Measurements from ENCODE around the gene HLA-DOB. TPM values are rescaled to one million over a fixed set of nuclear protein-coding genes. Genes with fewer than 3 reads are reported as not detected.

The HLA-DOB gene
- polyA plus RNA-seq (ENCODE audit: insufficient read length): not detected

DNA sequence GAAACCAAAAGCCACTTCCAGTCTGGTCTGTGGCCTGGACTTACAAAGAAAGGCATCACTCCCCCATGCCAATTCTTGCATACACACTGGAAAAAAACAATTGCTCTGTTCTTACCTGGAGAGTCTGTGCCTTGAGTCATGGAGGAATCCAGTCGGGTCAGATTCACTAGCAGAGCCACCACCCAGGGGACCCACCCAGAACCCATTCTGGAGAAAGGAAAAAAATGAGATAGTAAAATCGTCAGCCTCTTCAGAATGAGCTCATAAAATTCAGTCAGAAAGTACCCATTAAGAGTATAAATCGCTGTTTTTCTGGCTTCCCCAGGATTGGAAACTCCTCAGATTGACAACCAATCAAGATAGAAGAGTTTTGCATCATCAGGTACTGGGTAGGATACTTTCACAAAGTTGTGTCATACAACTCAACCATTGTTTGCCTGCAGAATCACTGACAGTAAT is at the start of gene HLA-DOB:
TSS of gene HLA-DOB (minus strand) at position 257 of the 459 bp plus-strand sequence. CDS start at position 206, 51 bp downstream.
- no peak for DNase-seq

DNA sequence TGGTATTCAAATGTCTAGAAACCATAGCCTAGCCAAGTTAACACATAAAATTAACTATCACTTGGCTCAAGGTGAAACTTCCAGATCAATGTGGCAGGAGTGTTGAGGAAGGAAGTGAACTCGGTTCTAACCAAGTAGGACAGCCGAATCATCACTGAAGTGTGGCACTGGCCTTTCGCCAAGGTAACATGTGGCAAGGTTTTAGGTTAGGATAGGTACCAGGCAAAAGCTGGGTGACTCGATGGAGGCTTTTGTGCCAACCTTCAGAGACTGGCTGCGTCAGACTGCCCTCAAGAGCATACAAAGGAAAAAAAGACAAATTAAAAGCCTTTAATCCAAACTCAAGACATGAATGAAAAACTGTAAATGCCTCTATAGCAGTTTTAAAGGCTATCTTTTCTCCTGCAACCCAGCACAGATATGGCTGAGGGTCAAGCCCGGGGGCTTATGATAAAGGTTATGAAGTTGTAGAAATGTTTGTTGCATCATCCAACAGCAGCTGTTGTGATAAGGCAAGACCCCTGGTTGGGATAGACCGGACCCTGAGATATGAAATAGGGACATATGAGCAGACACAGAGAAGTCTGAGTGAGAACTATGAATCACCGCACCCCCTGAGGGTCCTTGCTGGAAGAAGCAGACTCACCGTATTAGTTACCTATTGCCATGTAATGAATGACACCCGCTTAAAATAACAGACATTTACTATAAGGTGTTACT is 49.1 kb upstream of the HLA-DOB start:
- no peak for DNase-seq

GRCh38 chr6:32862725-32863124 is 45.9 kb upstream of the HLA-DOB start:
- no peak for DNase-seq

GRCh38 chr6:32860674-32861073 is 43.9 kb upstream of the HLA-DOB start:
- no peak for DNase-seq

DNA sequence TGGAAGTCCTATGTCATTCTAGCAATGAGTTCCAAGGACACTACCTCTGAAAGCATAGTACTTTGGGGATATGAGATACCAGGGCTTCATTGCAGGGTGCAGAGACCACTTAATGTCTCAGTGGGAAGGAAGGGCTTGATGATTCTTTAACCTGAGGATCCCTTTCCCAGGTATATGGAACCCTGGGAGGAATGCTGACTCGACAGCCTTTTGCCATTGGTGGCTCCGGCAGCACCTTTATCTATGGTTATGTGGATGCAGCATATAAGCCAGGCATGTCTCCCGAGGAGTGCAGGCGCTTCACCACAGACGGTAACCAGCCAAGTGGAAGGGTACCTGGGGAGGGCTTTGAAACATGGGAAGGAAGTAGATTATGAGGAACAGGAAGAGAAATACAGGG is 41.4 kb upstream of the HLA-DOB start:
- no peak for DNase-seq

DNA sequence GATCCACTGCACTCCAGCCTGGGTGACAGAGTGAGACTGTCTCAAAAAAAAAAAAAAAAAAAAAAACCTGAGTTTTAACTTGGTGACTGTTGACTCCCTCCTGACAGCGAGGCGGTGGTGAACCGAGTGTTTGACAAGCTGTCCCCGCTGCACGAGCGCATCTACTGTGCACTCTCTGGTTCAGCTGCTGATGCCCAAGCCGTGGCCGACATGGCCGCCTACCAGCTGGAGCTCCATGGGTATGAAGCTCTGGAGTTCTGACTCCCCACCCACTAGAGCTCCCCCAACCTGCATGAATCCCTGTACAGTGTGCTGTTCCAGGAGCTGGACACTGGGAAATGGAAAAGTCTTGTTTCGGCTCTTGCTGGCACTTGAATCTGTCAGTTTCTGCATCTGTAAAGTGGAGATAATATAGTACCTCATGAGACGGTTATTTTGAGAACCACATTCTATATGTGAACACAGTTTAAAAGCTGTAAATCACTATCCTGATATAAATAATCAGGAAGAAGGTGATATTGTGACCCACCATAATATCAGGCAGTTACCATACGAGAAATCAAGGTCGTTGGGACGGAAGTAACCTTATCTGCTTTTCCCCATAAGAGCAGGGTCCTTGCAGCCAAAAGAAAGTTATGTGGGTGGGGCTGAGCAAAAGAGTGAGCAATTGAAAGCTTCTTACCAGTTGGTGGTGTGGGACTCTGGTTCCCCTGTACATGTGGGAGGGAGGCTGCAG is 40.5 kb upstream of the HLA-DOB start:
- no peak for DNase-seq

DNA sequence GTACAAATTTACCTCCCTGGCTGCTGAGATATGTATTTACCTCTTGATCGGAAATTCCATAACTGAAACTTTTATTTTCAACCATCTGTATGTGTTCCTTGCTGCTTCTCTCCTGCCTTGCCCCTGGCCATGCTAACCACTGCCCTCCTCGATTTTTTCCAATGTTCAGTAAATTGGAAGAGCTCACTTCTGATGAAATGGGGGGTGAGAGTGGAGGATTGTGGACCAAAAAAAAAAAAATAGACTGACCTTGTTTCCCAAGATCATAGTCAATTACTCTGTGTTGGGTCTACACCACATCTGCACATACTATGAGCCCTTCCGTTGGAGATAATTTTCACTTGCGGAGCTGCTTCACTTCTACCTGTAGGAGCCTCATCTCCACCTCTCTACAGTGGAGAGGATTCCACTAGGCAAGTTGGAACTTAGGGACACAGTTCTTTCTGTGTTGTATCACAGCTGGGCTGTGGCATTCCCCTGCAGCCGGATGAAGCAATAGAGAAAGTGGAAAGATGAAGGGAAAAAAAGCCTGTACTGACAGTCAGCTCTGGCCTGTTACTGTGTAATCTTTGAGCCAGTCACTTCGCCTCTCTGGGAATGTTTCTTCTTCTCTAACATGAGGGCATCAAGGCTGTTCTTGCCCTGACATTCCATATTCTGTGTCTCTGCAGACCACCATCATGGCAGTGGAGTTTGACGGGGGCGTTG is 38.8 kb upstream of the HLA-DOB start:
- DNase-seq: no peak

DNA sequence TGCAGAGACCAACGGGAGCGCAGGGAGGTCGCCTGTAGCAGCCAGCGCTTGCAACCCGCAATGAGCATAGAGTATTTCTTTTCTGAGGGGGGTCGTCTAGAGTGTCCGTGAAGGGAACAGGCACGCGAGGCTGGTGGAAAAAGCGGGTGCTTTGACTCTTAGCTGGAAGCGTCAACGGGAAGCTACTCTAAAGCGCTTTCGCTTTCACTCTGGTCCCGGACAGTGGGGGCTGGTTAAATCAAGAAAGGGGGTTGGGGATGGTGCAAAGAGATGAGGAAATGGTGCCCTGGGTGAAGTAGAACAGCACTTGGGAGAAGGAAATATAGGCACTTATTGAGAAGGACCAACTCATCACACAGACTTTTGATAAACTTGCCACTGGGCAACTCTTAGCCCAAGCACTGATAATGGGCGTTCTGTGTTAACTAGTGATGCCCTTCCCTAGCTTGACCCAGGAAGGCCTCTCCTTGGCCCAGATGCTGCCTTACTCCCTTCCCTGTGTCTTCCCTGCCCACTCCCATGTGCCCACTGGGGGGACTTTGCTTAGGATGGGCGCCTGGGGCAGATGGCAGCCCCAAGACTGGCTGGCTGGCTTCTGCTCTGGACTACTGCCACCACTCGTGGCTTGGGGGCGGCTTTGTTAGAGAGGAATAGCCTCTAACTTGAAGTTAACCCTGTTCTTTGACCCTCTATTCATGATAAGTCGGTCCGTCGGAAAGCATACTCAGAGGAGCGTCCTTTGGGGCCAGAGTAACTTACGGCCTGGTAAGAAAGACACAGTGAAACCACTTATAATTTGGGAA is 37.8 kb upstream of the HLA-DOB start:
- DNase-seq: peak; percentile 54

- DNase-seq: peak; percentile 94
Observed at GRCh38 chr6:32853541-32854375, 37.0 kb upstream of the HLA-DOB start, which contains the start of the genes PSMB9 and TAP1. PSMB9 (plus strand) TSS chr6:32854192; CDS start chr6:32854230, 38 bp downstream. TAP1 (minus strand) TSS chr6:32853704; CDS start chr6:32853636, 68 bp downstream.

DNA sequence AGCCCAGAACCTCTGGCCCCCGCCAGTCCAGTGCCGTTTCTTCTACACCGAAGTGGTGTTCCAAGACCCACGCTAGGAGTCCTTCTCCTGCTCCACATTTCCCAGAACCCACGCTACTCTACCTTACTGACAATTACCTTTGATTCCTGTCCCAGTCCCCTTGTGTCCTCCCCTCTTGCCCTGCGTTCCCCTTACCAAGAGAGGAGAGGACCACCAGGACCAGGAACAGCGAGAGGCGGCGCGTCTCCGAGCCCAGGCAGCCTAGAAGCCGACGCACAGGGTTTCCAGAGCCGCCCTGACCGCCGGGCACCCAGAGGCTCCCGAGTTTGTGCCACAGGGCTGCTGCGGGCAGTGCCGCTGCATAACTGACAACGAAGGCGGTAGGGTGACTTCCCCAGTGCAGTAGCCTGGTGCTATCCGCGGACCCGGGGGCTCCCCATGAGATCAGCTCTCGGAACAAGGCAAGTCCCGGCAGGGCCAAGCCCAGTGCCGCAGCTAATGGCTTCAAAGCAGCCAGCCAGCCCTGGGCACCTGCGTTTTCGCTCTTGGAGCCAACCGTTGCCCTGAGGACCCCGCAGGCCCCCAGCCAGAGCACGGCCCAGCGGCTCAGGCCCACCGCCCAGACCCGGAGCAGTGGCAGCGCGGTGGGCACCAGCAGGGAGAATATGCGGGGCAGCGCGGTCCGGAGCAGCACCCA is 36.2 kb upstream of the HLA-DOB start:
- DNase-seq: peak; percentile 32

GRCh38 chr6:32852018-32852843 is 35.4 kb upstream of the HLA-DOB start:
- DNase-seq: no peak

DNA sequence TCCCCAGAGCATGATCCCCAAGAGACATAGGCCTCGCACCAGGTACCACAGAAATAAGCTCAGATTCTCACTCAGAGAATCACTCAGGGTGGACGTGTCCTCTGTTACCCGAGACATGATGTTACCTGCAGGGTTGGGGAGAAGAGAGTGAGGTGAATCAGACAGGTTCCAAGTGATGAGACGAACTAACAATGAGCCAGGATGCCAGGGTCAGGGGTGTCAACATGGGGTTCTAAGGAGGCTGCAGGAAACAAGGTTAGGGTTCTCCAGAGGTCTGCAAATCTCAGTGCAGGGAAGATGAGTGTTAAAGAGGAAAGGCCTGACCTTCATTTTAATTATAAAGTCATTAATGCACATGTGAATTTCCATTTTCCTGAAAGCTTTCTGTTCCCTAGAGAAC is 34.2 kb upstream of the HLA-DOB start:
- DNase-seq: no peak

DNA sequence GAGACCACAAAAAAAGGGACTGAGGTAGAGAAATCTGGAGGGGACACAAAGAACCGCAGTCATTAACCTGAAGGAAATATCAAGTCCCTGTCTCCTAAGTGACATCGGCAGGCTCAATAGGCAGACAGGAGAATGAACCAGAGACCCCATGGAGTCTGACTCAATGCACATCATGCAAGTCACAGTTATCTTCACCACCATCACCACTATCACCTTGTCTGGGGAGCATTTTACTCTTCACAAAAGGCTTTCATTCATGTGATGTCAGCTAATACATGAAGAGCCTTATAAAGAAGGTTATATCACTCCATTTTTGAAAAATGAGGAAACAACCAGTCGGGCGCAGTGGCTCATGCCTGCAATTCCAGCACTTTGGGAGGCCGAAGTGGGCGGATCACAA is 32.3 kb upstream of the HLA-DOB start:
- no peak for DNase-seq

DNA sequence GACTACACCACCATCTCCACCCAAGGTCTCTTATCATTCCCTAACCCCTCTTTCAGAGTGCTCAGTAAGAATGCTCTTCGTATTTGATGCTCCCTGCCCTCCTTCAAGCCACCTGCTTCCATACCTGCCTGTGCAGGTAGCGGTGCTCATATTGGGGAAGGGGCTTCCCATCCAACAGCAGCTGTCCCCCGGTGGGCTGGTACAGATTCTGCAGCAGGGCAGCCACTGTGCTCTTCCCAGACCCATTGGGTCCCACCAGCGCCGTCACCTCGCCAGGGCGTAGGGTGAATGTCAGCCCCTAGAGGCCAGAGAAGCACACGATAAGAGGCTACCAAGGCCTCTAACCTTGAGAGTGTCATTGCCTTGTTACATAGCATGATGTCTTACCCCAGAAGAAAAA is 31.0 kb upstream of the HLA-DOB start:
- no peak for DNase-seq

GRCh38 chr6:32847004-32847403 is 30.2 kb upstream of the HLA-DOB start:
- no peak for DNase-seq

GRCh38 chr6:32845384-32845884 is 28.6 kb upstream of the HLA-DOB start:
- DNase-seq: no peak

DNA sequence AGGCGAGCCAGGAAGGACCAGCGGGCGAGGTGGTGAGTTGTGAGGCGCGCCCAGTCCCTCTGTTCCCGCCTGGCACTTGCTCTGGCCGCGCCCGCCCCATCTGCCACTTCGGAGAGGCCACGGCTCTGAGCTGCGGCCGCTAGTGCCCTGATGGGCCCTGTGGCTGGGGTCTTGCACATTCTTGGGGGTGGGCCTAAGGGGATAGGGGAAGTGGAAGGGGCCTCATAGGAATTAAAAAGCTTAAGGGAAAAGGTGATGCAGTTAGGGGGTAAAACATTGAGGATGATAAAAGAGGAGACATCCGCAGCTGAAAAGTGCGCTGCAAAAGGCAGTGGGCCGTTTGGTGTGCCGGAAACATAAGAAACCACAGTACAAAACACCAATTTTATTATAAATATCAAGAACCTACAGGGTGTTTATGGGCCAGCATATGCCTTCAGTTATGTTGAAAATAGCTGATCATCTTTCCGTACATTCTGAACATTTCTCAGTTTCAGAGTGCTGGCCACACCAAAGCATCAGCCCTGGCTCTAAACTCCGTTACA is 28.1 kb upstream of the HLA-DOB start:
- no peak for DNase-seq

- DNase-seq: peak; percentile 94
Observed at GRCh38 chr6:32843979-32844838, 27.4 kb upstream of the HLA-DOB start, which contains the start of gene PSMB8. PSMB8 (minus strand) TSS chr6:32844047; CDS start chr6:32843996, 51 bp downstream.

All from hindlimb muscle (tissue), 1 donor.